K562 (cell line): ENCODE data around the gene CNTNAP4. TPM values are rescaled to one million over a fixed set of nuclear protein-coding genes. Genes with fewer than 3 reads are reported as not detected.

Experiments used
- ATAC-seq: fragments of 200-7000 bp; cut with Tn5 transposase; 3 replicates; pipeline ENCODE4 v1.9.1; 2020; ENCODE audit warnings: moderate library complexity
- BruUV-seq: library from RNA; stranded (reverse); fragments of 400-500 nt; replicated peaks from 2 replicates; lab custom pipeline; 2021; lab: Mats Ljungman, UMichigan
- CTCF ChIA-PET: fragments of 300-600 bp; formaldehyde crosslinking; extraction: SDS; loops from one replicate; lab custom pipeline; 2021; ENCODE audit warnings: low intra/inter-chr PET ratio; lab: Yijun Ruan, JAX
- POLR2A ChIA-PET: fragments of 300-600, 350-650 bp; sonication (Branson Sonifier 250); formaldehyde crosslinking; extraction: SDS; loops from one replicate; lab custom pipeline; 2021; ENCODE audit warnings: antibody characterized with exemption, inconsistent platforms; lab: Yijun Ruan, JAX
- DNase-seq, 4 experiments: peaks; one replicate each; pipeline versions ENCODE4 v3.0.0 to v3.0.0-alpha.2; 2011 to 2018; ENCODE audit warnings: low spot score in 3 of 4, mixed read lengths in 3 of 4; ENCODE audit errors: extremely low read depth in 1 of 4
- FAIRE-seq: peaks from 2 replicates; lab custom pipeline; 2011; peaks lifted over from hg19 to GRCh38; lab: Jason Lieb, UNC
- H2AFZ ChIP-seq: 2 replicates; pipeline ENCODE4 v1.6.0; 2011; ENCODE audit warnings: low read depth, low read length, control low read depth, inconsistent platforms
- H3K27ac ChIP-seq: fragments of 200-600 bp; 3 replicates; pipeline ENCODE4 v1.8.0; 2011; ENCODE audit warnings: low read depth, mild to moderate bottlenecking, control low read depth, inconsistent platforms, low read length, moderate library complexity, mixed read lengths; ENCODE audit errors: extremely low read depth
- H3K27me3 ChIP-seq, 2 experiments: fragments of 300-600 bp in 1 of 2; 2 replicates in 1 of 2; 3 replicates in 1 of 2; pipeline versions ENCODE4 v1.6.0 to v1.8.0; 2011; ENCODE audit warnings: inconsistent platforms in 2 of 2, low read length in 2 of 2, mild to moderate bottlenecking in 1 of 2, mixed read lengths in 1 of 2, moderate library complexity in 1 of 2; ENCODE audit not compliant: control insufficient read depth in 2 of 2, insufficient read depth in 2 of 2
- H3K36me3 ChIP-seq: fragments of 300-600 bp; 3 replicates; pipeline ENCODE4 v1.8.0; 2011; ENCODE audit warnings: mild to moderate bottlenecking, low read length, inconsistent platforms; ENCODE audit not compliant: control insufficient read depth, insufficient read depth
- H3K4me1 ChIP-seq, 2 experiments: fragments of 200-600 bp in 1 of 2; replicated peaks in 1 of 2; 2 replicates in 1 of 2; 3 replicates in 1 of 2; pipeline versions ENCODE4 v1.5.1 to v1.8.0; 2011; ENCODE audit warnings: inconsistent platforms in 2 of 2, low read length in 2 of 2, mild to moderate bottlenecking in 1 of 2, mixed read lengths in 1 of 2, moderate library complexity in 1 of 2; ENCODE audit not compliant: control insufficient read depth in 2 of 2, insufficient read depth in 2 of 2
- H3K4me2 ChIP-seq: 2 replicates; pipeline ENCODE4 v1.6.1; 2011; ENCODE audit warnings: low read length, control low read depth, inconsistent platforms, mixed read lengths; ENCODE audit not compliant: insufficient read depth
- H3K4me3 ChIP-seq: fragments of 200-600 bp; sonication (generic), shearing (Covaris generic); 2 replicates; pipeline ENCODE4 v1.5.1; 2016; ENCODE audit warnings: control low read depth, inconsistent platforms
- H3K79me2 ChIP-seq: fragments of 200-600 bp; 3 replicates; pipeline ENCODE4 v1.8.0; 2011; ENCODE audit warnings: low read length, inconsistent platforms; ENCODE audit not compliant: control insufficient read depth, insufficient read depth
- H3K9ac ChIP-seq, 2 experiments: 2 replicates each; pipeline versions ENCODE4 v1.6.0 to v1.6.1; 2011; ENCODE audit warnings: low read depth in 2 of 2, low read length in 2 of 2, control low read depth in 1 of 2, inconsistent platforms in 1 of 2, mild to moderate bottlenecking in 1 of 2, mixed read lengths in 1 of 2; ENCODE audit not compliant: insufficient read depth in 1 of 2
- H3K9me1 ChIP-seq: one replicate; pipeline ENCODE4 v1.6.0; 2011; ENCODE audit warnings: inconsistent platforms, mild to moderate bottlenecking, low read length, moderate library complexity; ENCODE audit not compliant: control insufficient read depth, insufficient read depth
- H3K9me3 ChIP-seq: replicated peaks from 2 replicates; pipeline ENCODE4 v1.5.1; 2011; ENCODE audit warnings: low read depth, low read length, inconsistent platforms; ENCODE audit not compliant: control insufficient read depth, insufficient read depth
- H4K20me1 ChIP-seq: replicated peaks from 2 replicates; pipeline ENCODE4 v1.6.1; 2011; ENCODE audit warnings: low read length, inconsistent platforms, mixed read lengths; ENCODE audit not compliant: control insufficient read depth, insufficient read depth
- ARID4B ChIP-seq: sonication (generic); formaldehyde crosslinking; IDR thresholded peaks from 2 replicates; pipeline ENCODE4 v1.8.0; 2022; ENCODE audit warnings: mild to moderate bottlenecking, missing genetic modification reagents
- BMI1 ChIP-seq: fragments of 150-350 bp; IDR thresholded peaks from 2 replicates; pipeline ENCODE4 v1.6.1; 2014; ENCODE audit warnings: low read length
- CAMTA2 ChIP-seq: fragments of 250-450 bp; sonication (Bioruptor Pico); conservative IDR thresholded peaks from 2 replicates; pipeline ENCODE4 v1.5.1; 2022
- EHMT2 ChIP-seq: fragments of 450-650 bp; IDR thresholded peaks from 2 replicates; pipeline ENCODE4 v1.6.1; 2018; ENCODE audit warnings: antibody characterized with exemption
- ELF1 ChIP-seq: fragments of 200-800 bp; sonication (Bioruptor generic); IDR thresholded peaks from 2 replicates; pipeline ENCODE4 v1.6.1; 2016; ENCODE audit warnings: missing genetic modification characterization, missing compliant biosample characterization
- FUS ChIP-seq: fragments of 200-400 bp; formaldehyde crosslinking; optimal IDR thresholded peaks from 2 replicates; pipeline ENCODE3; 2017; ENCODE audit warnings: low read depth, low read length
- MED1 ChIP-seq: sonication (generic); formaldehyde crosslinking; IDR thresholded peaks from 2 replicates; pipeline ENCODE4 v1.8.1; 2023; ENCODE audit warnings: missing genetic modification reagents, borderline replicate concordance
- RERE ChIP-seq: sonication (generic); formaldehyde crosslinking; IDR thresholded peaks from 2 replicates; pipeline ENCODE4 v1.8.0; 2023; ENCODE audit warnings: missing genetic modification reagents, mild to moderate bottlenecking, borderline replicate concordance
- THRB ChIP-seq: fragments of 450-650 bp; formaldehyde crosslinking; conservative IDR thresholded peaks from 2 replicates; pipeline ENCODE4 v1.4.0; 2022; ENCODE audit warnings: mild to moderate bottlenecking, missing genetic modification characterization
- ZBTB8A ChIP-seq: fragments of 450-650 bp; IDR thresholded peaks from 2 replicates; pipeline ENCODE4 v1.6.1; 2018; ENCODE audit warnings: mild to moderate bottlenecking, moderate library complexity; ENCODE audit not compliant: partially characterized antibody
- in situ Hi-C: fragments of 300-500 bp; cut with MboI; formaldehyde crosslinking; loops from 4 replicates; pipeline ENCODE4 v1.15.0; 2018; ENCODE audit warnings: inconsistent platforms, mixed read lengths
- intact Hi-C: fragments of 100-400 bp; cut with micrococcal nuclease; formaldehyde crosslinking; loops from 2 replicates; pipeline ENCODE4 v1.14.2; 2022
- polyA plus RNA-seq, 8 experiments: library from polyadenylated mRNA; depleted of rRNA in 4 of 8; stranded (reverse) in 5 of 8; unstranded in 3 of 8; fragments of >200 nt; fragmentation: Nextera tagmentation in 2 of 8; fragmentation: Illumina TruSeq in 1 of 8; extraction: Ambion mirVana in 2 of 8; extraction: Trizol in 1 of 8; gene quantifications; 2 replicates each; pipeline versions ENCODE4 v1.2.1 to v1.2.3, GENCODE V29; 2011 to 2014; ENCODE audit warnings: inconsistent platforms in 1 of 8, missing spikeins in 1 of 8
- total RNA-seq, 7 experiments: library from RNA; depleted of rRNA in 6 of 7; stranded (reverse); fragments of >200 nt in 6 of 7; fragmentation: Illumina TruSeq in 2 of 7; extraction: Trizol in 2 of 7; gene quantifications; 2 replicates each; pipeline versions ENCODE4 v1.2.1 to v1.2.3, GENCODE V29; 2011 to 2021; ENCODE audit warnings: low replicate concordance in 1 of 7

Gene CNTNAP4
- total and polyA plus RNA-seq, 9 of the 15 experiments (the other 6 are each of a cell fraction or from before 2014, with no cell fraction given), result not detected

GRCh38 chr16:76318565-76318964 is 41.4 kb downstream of the CNTNAP4 start:
- no peaks in the 10 kb centered on the region for H3K36me3 ChIP-seq
- in situ Hi-C loops, result no loop called here
- no peak overlapping the region for H2AFZ ChIP-seq
- POLR2A ChIA-PET, result no interaction called here
- no peak overlapping the region for H3K4me3 ChIP-seq
- ATAC-seq (no peak), DNase-seq (no peak), FAIRE-seq (no peak)
- intact Hi-C loops, result no loop called here
- H4K20me1 ChIP-seq, result no peaks in the 10 kb centered on the region
- no peaks in the 10 kb centered on the region for H3K9me1 ChIP-seq
- H3K9me3 ChIP-seq, result no peaks in the 10 kb centered on the region
- TF ChIP-seq BMI1 (no peak), CAMTA2 (CRISPR knock-in tag) (no peak), EHMT2 (no peak), ARID4B (CRISPR knock-in tag) (no peak), FUS (no peak), ELF1 (tag) (no peak), RERE (CRISPR knock-in tag) (no peak), THRB (CRISPR knock-in tag) (no peak), MED1 (CRISPR knock-in tag) (no peak), ZBTB8A (no peak)
- H3K4me1 ChIP-seq, result no peaks in the 10 kb centered on the region
- CTCF ChIA-PET, result no interaction called here
- no peaks in the 10 kb centered on the region for H3K79me2 ChIP-seq
- H3K27ac ChIP-seq, result no peak overlapping the region
- H3K27me3 ChIP-seq, result no peaks in the 10 kb centered on the region
- no TSS peak for BruUV-seq
- H3K4me2 ChIP-seq, result no peak overlapping the region
- no peak overlapping the region for H3K9ac ChIP-seq
